Karpas-422 (cell line): ENCODE results near the gene CFAP210. TPM values are rescaled to one million over a fixed set of nuclear protein-coding genes. Genes with fewer than 3 reads are reported as not detected.

Source experiments
- DNase-seq: peaks from one replicate; pipeline ENCODE4 v3.0.0-alpha.2; 2015
- H2AFZ ChIP-seq: fragments of 200-600 bp; sonication (generic); 2 replicates; pipeline ENCODE4 v1.6.1; 2014; ENCODE audit warnings: antibody characterized with exemption, low read length, mixed read lengths
- H3K27ac ChIP-seq: fragments of 200-600 bp; sonication (generic); 2 replicates; pipeline ENCODE4 v1.5.1; 2014; ENCODE audit warnings: mild to moderate bottlenecking, low read length, moderate library complexity
- H3K27me3 ChIP-seq: fragments of 200-600 bp; sonication (generic); 2 replicates; pipeline ENCODE4 v1.6.1; 2014; ENCODE audit warnings: low read length, mixed read lengths
- H3K36me3 ChIP-seq: fragments of 200-600 bp; sonication (generic); 2 replicates; pipeline ENCODE4 v1.6.1; 2014; ENCODE audit warnings: low read length, mixed read lengths; ENCODE audit not compliant: insufficient read depth
- H3K4me1 ChIP-seq: fragments of 200-600 bp; sonication (generic); 2 replicates; pipeline ENCODE4 v1.6.1; 2014; ENCODE audit warnings: mild to moderate bottlenecking, low read length, mixed read lengths
- H3K4me2 ChIP-seq: fragments of 200-600 bp; sonication (generic); 2 replicates; pipeline ENCODE4 v1.6.1; 2014; ENCODE audit warnings: low read length, low read depth, mild to moderate bottlenecking; ENCODE audit not compliant: poor library complexity, severe bottlenecking
- H3K4me3 ChIP-seq: fragments of 200-600 bp; sonication (generic); 2 replicates; pipeline ENCODE4 v1.5.1; 2014; ENCODE audit warnings: mild to moderate bottlenecking, antibody characterized with exemption, low read length, mixed read lengths
- H3K79me2 ChIP-seq: fragments of 200-600 bp; sonication (generic); 2 replicates; pipeline ENCODE4 v1.6.1; 2014; ENCODE audit warnings: mild to moderate bottlenecking, low read length, mixed read lengths
- H3K9ac ChIP-seq: fragments of 200-600 bp; sonication (generic); 2 replicates; pipeline ENCODE4 v1.6.0; 2014; ENCODE audit warnings: low read length
- H3K9me2 ChIP-seq: fragments of 200-600 bp; sonication (generic), shearing (Covaris generic); replicated peaks from 2 replicates; pipeline ENCODE4 v1.6.0; 2014; ENCODE audit warnings: mild to moderate bottlenecking, low read length, moderate library complexity; ENCODE audit not compliant: insufficient read depth
- H3K9me3 ChIP-seq: fragments of 300-700, 200-600 bp; sonication (generic); 2 replicates; pipeline ENCODE4 v1.6.1; 2014; ENCODE audit warnings: low read length, mixed read lengths
- H4K20me1 ChIP-seq: fragments of 200-600 bp; sonication (generic); 2 replicates; pipeline ENCODE4 v1.6.1; 2014; ENCODE audit warnings: mild to moderate bottlenecking, antibody characterized with exemption, low read length, low read depth; ENCODE audit not compliant: insufficient read depth
- total RNA-seq: library from RNA; depleted of rRNA; stranded (reverse); fragments of >200 nt; shearing (Covaris generic); gene quantifications from 2 replicates; pipeline ENCODE4 v1.2.3, GENCODE V29; 2014; ENCODE audit warnings: low replicate concordance

The CFAP210 gene
- total RNA-seq, 1 experiment from 2014 or later = 0.07 TPM

- Histone ChIP-seq H3K4me3 (no peak overlapping the region), H3K9me3 (peaks cover 4% of the 10 kb centered on the region; the same call in 1 of the 2 replicates), H3K27me3 (no peaks in the 10 kb centered on the region), H3K4me2 (no peak overlapping the region), H4K20me1 (no peaks in the 10 kb centered on the region), H3K9me2 (no peaks in the 10 kb centered on the region), H2AFZ (no peak overlapping the region), H3K9ac (no peak overlapping the region), H3K4me1 (no peaks in the 10 kb centered on the region), H3K36me3 (no peaks in the 10 kb centered on the region), H3K79me2 (no peaks in the 10 kb centered on the region), H3K27ac (no peak overlapping the region)
- no peak for DNase-seq
Observed at GRCh38 chr2:169676850-169677249, 17.4 kb downstream of the CFAP210 start.

- Histone ChIP-seq H2AFZ (no peak overlapping the region), H3K9me2 (no peaks in the 10 kb centered on the region), H3K27ac (no peak overlapping the region), H3K9me3 (peaks cover 4% of the 10 kb centered on the region; the same call in 1 of the 2 replicates), H3K9ac (no peak overlapping the region), H3K4me3 (no peak overlapping the region), H3K4me1 (no peaks in the 10 kb centered on the region), H3K27me3 (no peaks in the 10 kb centered on the region), H3K4me2 (no peak overlapping the region), H4K20me1 (no peaks in the 10 kb centered on the region), H3K79me2 (no peaks in the 10 kb centered on the region), H3K36me3 (no peaks in the 10 kb centered on the region)
- peak; percentile 59 for DNase-seq
Observed at GRCh38 chr2:169676357-169676756, 17.8 kb downstream of the CFAP210 start.

GRCh38 chr2:169673921-169674320 lies 20.3 kb downstream of the CFAP210 start:
- Histone ChIP-seq H3K9me3 (no peaks in the 10 kb centered on the region), H3K4me2 (no peak overlapping the region), H3K9ac (no peak overlapping the region), H3K4me1 (no peaks in the 10 kb centered on the region), H4K20me1 (no peaks in the 10 kb centered on the region), H3K79me2 (no peaks in the 10 kb centered on the region), H3K4me3 (no peak overlapping the region), H3K9me2 (no peaks in the 10 kb centered on the region), H3K27me3 (no peaks in the 10 kb centered on the region), H2AFZ (no peak overlapping the region), H3K27ac (no peak overlapping the region), H3K36me3 (no peaks in the 10 kb centered on the region)
- DNase-seq = no peak

- Histone ChIP-seq H3K9me3 (no peaks in the 10 kb centered on the region), H3K79me2 (no peaks in the 10 kb centered on the region), H3K9me2 (no peaks in the 10 kb centered on the region), H3K4me2 (no peak overlapping the region), H3K27ac (no peak overlapping the region), H4K20me1 (no peaks in the 10 kb centered on the region), H2AFZ (no peak overlapping the region), H3K36me3 (no peaks in the 10 kb centered on the region), H3K4me3 (no peak overlapping the region), H3K27me3 (no peaks in the 10 kb centered on the region), H3K4me1 (no peaks in the 10 kb centered on the region), H3K9ac (no peak overlapping the region)
- DNase-seq = no peak
Observed at GRCh38 chr2:169673106-169673505, 21.1 kb downstream of the CFAP210 start.

GRCh38 chr2:169672406-169672805 lies 21.8 kb downstream of the CFAP210 start:
- H3K4me2 ChIP-seq = no peak overlapping the region
- no peak for DNase-seq
- no peaks in the 10 kb centered on the region for H3K36me3 ChIP-seq
- H4K20me1 ChIP-seq = no peaks in the 10 kb centered on the region
- no peak overlapping the region for H3K27ac ChIP-seq
- no peaks in the 10 kb centered on the region for H3K9me3 ChIP-seq
- H3K9me2 ChIP-seq = no peaks in the 10 kb centered on the region
- no peak overlapping the region for H2AFZ ChIP-seq
- H3K27me3 ChIP-seq = no peaks in the 10 kb centered on the region
- no peak overlapping the region for H3K4me3 ChIP-seq
- H3K79me2 ChIP-seq = no peaks in the 10 kb centered on the region
- no peak overlapping the region for H3K9ac ChIP-seq
- no peaks in the 10 kb centered on the region for H3K4me1 ChIP-seq

- Histone ChIP-seq H3K4me2 (no peak overlapping the region), H3K4me3 (no peak overlapping the region), H4K20me1 (no peaks in the 10 kb centered on the region), H3K79me2 (no peaks in the 10 kb centered on the region), H3K36me3 (no peaks in the 10 kb centered on the region), H3K27me3 (no peaks in the 10 kb centered on the region), H3K9me2 (no peaks in the 10 kb centered on the region), H3K4me1 (no peaks in the 10 kb centered on the region), H3K9me3 (no peaks in the 10 kb centered on the region), H3K27ac (no peak overlapping the region), H3K9ac (no peak overlapping the region), H2AFZ (no peak overlapping the region)
- no peak for DNase-seq
Observed at GRCh38 chr2:169670937-169671336, 23.3 kb downstream of the CFAP210 start.

- H3K9me2 ChIP-seq = no peaks in the 10 kb centered on the region
- H3K27me3 ChIP-seq = no peaks in the 10 kb centered on the region
- no peak overlapping the region for H3K4me2 ChIP-seq
- no peaks in the 10 kb centered on the region for H3K79me2 ChIP-seq
- no peak overlapping the region for H2AFZ ChIP-seq
- H3K4me3 ChIP-seq = no peak overlapping the region
- no peaks in the 10 kb centered on the region for H3K9me3 ChIP-seq
- no peaks in the 10 kb centered on the region for H3K36me3 ChIP-seq
- no peak for DNase-seq
- no peak overlapping the region for H3K27ac ChIP-seq
- no peak overlapping the region for H3K9ac ChIP-seq
- no peaks in the 10 kb centered on the region for H3K4me1 ChIP-seq
- H4K20me1 ChIP-seq = no peaks in the 10 kb centered on the region
Observed at GRCh38 chr2:169670215-169670651, 24.0 kb downstream of the CFAP210 start.

GRCh38 chr2:169667583-169667982 lies 26.6 kb downstream of the CFAP210 start:
- H4K20me1 ChIP-seq = no peaks in the 10 kb centered on the region
- no peak overlapping the region for H3K27ac ChIP-seq
- no peaks in the 10 kb centered on the region for H3K79me2 ChIP-seq
- H3K9me2 ChIP-seq = no peaks in the 10 kb centered on the region
- no peak overlapping the region for H3K9ac ChIP-seq
- no peak overlapping the region for H3K4me2 ChIP-seq
- H2AFZ ChIP-seq = no peak overlapping the region
- H3K27me3 ChIP-seq = no peaks in the 10 kb centered on the region
- no peaks in the 10 kb centered on the region for H3K36me3 ChIP-seq
- no peaks in the 10 kb centered on the region for H3K9me3 ChIP-seq
- no peak overlapping the region for H3K4me3 ChIP-seq
- DNase-seq = no peak
- H3K4me1 ChIP-seq = no peaks in the 10 kb centered on the region
